IMR-90 (cell line): ENCODE measurements around the gene PKM.

Source experiments
- BHLHE40 ChIP-seq: fragments of 150-350 bp; IDR thresholded peaks from 2 replicates; pipeline ENCODE4 v1.6.1; 2016; ENCODE audit warnings: mild to moderate bottlenecking, low read depth, low read length
- CEBPB ChIP-seq: IDR thresholded peaks from 2 replicates; pipeline ENCODE4 v1.6.1; 2012; ENCODE audit warnings: low read depth, low read length, improper control_type of control experiment
- CTCF ChIP-seq: conservative IDR thresholded peaks from 2 replicates; pipeline ENCODE4 v1.5.1; 2012; ENCODE audit warnings: mild to moderate bottlenecking, low read depth, low read length, improper control_type of control experiment
- FOS ChIP-seq: fragments of 150-350 bp; IDR thresholded peaks from 2 replicates; pipeline ENCODE4 v1.6.1; 2016; ENCODE audit warnings: low read depth, low read length
- MAFK ChIP-seq: IDR thresholded peaks from 2 replicates; pipeline ENCODE4 v1.6.1; 2012; ENCODE audit warnings: low read depth, low read length, improper control_type of control experiment
- MAZ ChIP-seq: IDR thresholded peaks from 2 replicates; pipeline ENCODE4 v1.6.1; 2012; ENCODE audit warnings: low read depth, mild to moderate bottlenecking, low read length, improper control_type of control experiment, moderate library complexity, borderline replicate concordance
- MXI1 ChIP-seq: IDR thresholded peaks from 2 replicates; pipeline ENCODE4 v1.6.1; 2012; ENCODE audit warnings: low read depth, mild to moderate bottlenecking, low read length, moderate library complexity, borderline replicate concordance
- POLR2A ChIP-seq: IDR thresholded peaks from 2 replicates; pipeline ENCODE4 v1.6.1; 2012; ENCODE audit warnings: mild to moderate bottlenecking, low read depth, low read length
- RAD21 ChIP-seq: IDR thresholded peaks from 2 replicates; pipeline ENCODE4 v1.6.1; 2012; ENCODE audit warnings: low read length, improper control_type of control experiment
- RFX5 ChIP-seq: IDR thresholded peaks from 2 replicates; pipeline ENCODE4 v1.8.0; 2012; ENCODE audit warnings: low read depth, mild to moderate bottlenecking, low read length, moderate library complexity
- SMC3 ChIP-seq: fragments of 150-350 bp; IDR thresholded peaks from 2 replicates; pipeline ENCODE4 v1.6.1; 2016; ENCODE audit warnings: low read depth, mild to moderate bottlenecking, antibody characterized with exemption, low read length, moderate library complexity
- TF ChIP-seq, protein P1 (sequence below): fragments of 150-350 bp; IDR thresholded peaks from 2 replicates; pipeline ENCODE4 v1.6.1; 2016; ENCODE audit warnings: low read depth, mild to moderate bottlenecking, low read length, moderate library complexity, borderline replicate concordance
- TF ChIP-seq, protein P2 (sequence below): fragments of 150-350 bp; IDR thresholded peaks from 2 replicates; pipeline ENCODE4 v1.6.1; 2017; ENCODE audit warnings: mild to moderate bottlenecking, antibody characterized with exemption, low read length, low read depth

GRCh38 chr15:72195101-72195511 is 35.9 kb downstream of the PKM start:
- no peak for TF ChIP-seq POLR2A
- TF ChIP-seq, protein P1, sequence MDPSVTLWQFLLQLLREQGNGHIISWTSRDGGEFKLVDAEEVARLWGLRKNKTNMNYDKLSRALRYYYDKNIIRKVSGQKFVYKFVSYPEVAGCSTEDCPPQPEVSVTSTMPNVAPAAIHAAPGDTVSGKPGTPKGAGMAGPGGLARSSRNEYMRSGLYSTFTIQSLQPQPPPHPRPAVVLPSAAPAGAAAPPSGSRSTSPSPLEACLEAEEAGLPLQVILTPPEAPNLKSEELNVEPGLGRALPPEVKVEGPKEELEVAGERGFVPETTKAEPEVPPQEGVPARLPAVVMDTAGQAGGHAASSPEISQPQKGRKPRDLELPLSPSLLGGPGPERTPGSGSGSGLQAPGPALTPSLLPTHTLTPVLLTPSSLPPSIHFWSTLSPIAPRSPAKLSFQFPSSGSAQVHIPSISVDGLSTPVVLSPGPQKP = no peak
- TF ChIP-seq BHLHE40 = no peak
- no peak for TF ChIP-seq MAFK
- TF ChIP-seq CTCF = no peak
- TF ChIP-seq SMC3 = no peak
- TF ChIP-seq MXI1 = no peak
- TF ChIP-seq, protein P2, sequence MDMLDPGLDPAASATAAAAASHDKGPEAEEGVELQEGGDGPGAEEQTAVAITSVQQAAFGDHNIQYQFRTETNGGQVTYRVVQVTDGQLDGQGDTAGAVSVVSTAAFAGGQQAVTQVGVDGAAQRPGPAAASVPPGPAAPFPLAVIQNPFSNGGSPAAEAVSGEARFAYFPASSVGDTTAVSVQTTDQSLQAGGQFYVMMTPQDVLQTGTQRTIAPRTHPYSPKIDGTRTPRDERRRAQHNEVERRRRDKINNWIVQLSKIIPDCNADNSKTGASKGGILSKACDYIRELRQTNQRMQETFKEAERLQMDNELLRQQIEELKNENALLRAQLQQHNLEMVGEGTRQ = no peak
- no peak for TF ChIP-seq MAZ
- no peak for TF ChIP-seq FOS
- TF ChIP-seq RAD21 = no peak
- TF ChIP-seq CEBPB = no peak
- no peak for TF ChIP-seq RFX5
